Mesodermal cell (in vitro differentiated cells): Measurements from ENCODE around the gene APRT.

ENCODE experiments used
- H3K27ac ChIP-seq: 2 replicates; pipeline ENCODE4 v1.7.0; 2013; ENCODE audit warnings: mild to moderate bottlenecking, low read depth, low read length, moderate library complexity; ENCODE audit not compliant: severe bottlenecking
- H3K36me3 ChIP-seq: 2 replicates; pipeline ENCODE4 v1.7.1; 2013; ENCODE audit warnings: mild to moderate bottlenecking, low read length, moderate library complexity; ENCODE audit not compliant: control insufficient read depth, insufficient read depth
- H3K4me1 ChIP-seq: one replicate; pipeline ENCODE4 v1.7.1; 2013; ENCODE audit warnings: mild to moderate bottlenecking, low read length; ENCODE audit not compliant: insufficient read depth, control insufficient read depth, poor library complexity, severe bottlenecking
- H3K4me3 ChIP-seq: 2 replicates; pipeline ENCODE4 v1.7.0; 2013; ENCODE audit warnings: low read length, control low read depth, mild to moderate bottlenecking; ENCODE audit not compliant: insufficient read depth, poor library complexity, severe bottlenecking; ENCODE audit errors: extremely low read depth
- H3K9me3 ChIP-seq: 2 replicates; pipeline ENCODE4 v1.7.1; 2013; ENCODE audit warnings: mild to moderate bottlenecking, low read length, moderate library complexity; ENCODE audit not compliant: control insufficient read depth
- WGBS, 2 experiments: methylation state at CpG; one replicate each; pipeline ENCODE4 v1.1.5; 2013; ENCODE audit warnings: missing lambda C conversion rate in 2 of 2; ENCODE audit not compliant: insufficient coverage in 2 of 2; 5-methylcytosine and 5-hydroxymethylcytosine counted together

Gene APRT

DNA sequence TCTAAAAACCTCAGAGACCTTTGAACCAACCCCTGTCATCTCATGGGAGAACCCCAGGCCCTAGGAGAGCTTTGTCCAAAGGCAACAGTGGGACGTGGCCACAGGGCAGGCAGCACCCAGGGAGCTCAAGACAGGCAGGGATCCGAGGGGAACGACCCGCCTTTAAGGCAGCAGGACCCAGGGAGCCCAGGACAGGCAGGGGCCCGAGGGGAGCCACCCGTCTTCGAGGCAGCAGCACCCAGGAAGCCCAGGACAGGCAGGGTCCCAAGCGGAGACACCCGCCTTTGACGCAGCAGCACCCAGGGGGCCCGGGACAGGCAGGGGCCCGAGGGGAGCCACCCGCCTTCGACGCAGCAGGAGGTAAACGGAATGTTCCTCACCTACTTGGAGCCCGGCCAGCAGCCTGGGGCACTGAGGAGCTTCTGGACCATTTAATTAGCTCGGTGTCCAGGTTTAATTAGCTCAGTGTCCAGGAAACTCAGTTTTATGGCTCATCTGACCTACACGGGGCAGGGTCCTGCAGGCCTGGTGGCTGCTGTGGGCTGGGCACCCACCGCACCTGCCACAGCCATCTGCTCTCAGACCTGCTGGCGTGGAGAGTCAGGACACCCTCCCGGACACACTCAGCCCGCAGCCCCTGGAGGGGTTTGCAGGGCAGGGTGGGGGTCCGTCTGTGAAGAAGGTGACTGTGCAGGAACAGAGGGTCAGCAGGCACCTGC is 51.1 kb downstream of the APRT start:
- WGBS, 2 experiments = 90 to 92% methylated on average over 23 to 24 of the region's 24 CpGs
- Histone ChIP-seq H3K27ac (no peak overlapping the region), H3K36me3 (peaks cover 2% of the 10 kb centered on the region), H3K4me1 (peaks cover 48% of the 10 kb centered on the region), H3K4me3 (no peak overlapping the region), H3K9me3 (no peaks in the 10 kb centered on the region)

DNA sequence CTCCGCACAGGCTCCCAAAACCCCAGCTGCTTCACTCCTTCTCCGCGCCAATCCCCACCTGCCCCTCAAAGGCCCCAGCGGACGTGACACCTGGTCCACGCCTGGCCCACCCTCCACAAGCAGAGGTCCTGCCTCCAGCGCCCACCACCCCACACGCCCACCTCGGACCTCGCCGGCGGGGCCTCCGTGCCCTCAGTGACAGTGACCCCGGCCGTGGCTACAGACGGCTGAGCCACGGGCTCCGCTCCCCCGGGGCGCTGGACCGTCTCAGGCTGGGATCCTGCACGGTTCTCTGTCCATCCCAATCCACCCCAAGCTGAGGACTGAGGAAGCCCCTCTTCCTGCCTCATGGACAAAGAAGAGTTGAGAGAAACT is 51.8 kb downstream of the APRT start:
- H3K9me3 ChIP-seq = no peaks in the 10 kb centered on the region
- H3K4me1 ChIP-seq = peaks cover 52% of the 10 kb centered on the region
- H3K4me3 ChIP-seq = no peak overlapping the region
- WGBS, 2 experiments = 97 to 98% methylated on average over 16 to 19 of the region's 22 CpGs
- H3K27ac ChIP-seq = peak overlapping the region; percentile 62
- H3K36me3 ChIP-seq = peaks cover 2% of the 10 kb centered on the region
